A673 (cell line): Measurements from ENCODE around the gene UGT1A8. TPM values are rescaled to one million over a fixed set of nuclear protein-coding genes. Genes with fewer than 3 reads are reported as not detected.

Source experiments
- BruUV-seq: library from RNA; stranded (reverse); fragments of 400-500 nt; replicated peaks from 2 replicates; lab custom pipeline; 2021; lab: Mats Ljungman, UMichigan
- CTCF ChIA-PET: fragments of 300-600 bp; sonication (Branson Sonifier 250); formaldehyde crosslinking; loops from one replicate; lab custom pipeline; 2022; ENCODE audit warnings: antibody characterized with exemption; lab: Charles Lee
- POLR2A ChIA-PET: fragments of 300-600 bp; sonication (Branson Sonifier 250); formaldehyde crosslinking; loops from one replicate; lab custom pipeline; 2022; ENCODE audit warnings: antibody characterized with exemption; ENCODE audit not compliant: low non-redundant PET; lab: Charles Lee
- DNase-seq: peaks from one replicate; pipeline ENCODE4 v3.0.0-alpha.2; 2015; ENCODE audit warnings: low spot score
- H3K27ac ChIP-seq: fragments of 200-600 bp; sonication (generic); 2 replicates; pipeline ENCODE4 v1.5.1; 2016; ENCODE audit warnings: mixed run types, low read depth, mild to moderate bottlenecking, mixed read lengths, antibody characterized with exemption, low read length; ENCODE audit not compliant: poor library complexity, severe bottlenecking
- H3K27me3 ChIP-seq: fragments of 200-600 bp; sonication (generic); replicated peaks from 2 replicates; pipeline ENCODE4 v1.6.1; 2017; ENCODE audit warnings: mixed run types, low read depth, mild to moderate bottlenecking, mixed read lengths, antibody characterized with exemption, low read length; ENCODE audit not compliant: insufficient read depth, poor library complexity
- H3K36me3 ChIP-seq: fragments of 200-600 bp; sonication (generic); 2 replicates; pipeline ENCODE4 v1.6.1; 2016; ENCODE audit warnings: mixed run types, mild to moderate bottlenecking, mixed read lengths, antibody characterized with exemption, low read length; ENCODE audit not compliant: insufficient read depth, poor library complexity, severe bottlenecking
- H3K4me1 ChIP-seq: fragments of 200-600 bp; sonication (generic); 2 replicates; pipeline ENCODE4 v1.6.1; 2017; ENCODE audit warnings: mixed run types, mild to moderate bottlenecking, mixed read lengths, antibody characterized with exemption, low read length; ENCODE audit not compliant: insufficient read depth, poor library complexity, severe bottlenecking
- H3K4me3 ChIP-seq: fragments of 200-600 bp; sonication (generic); 2 replicates; pipeline ENCODE4 v1.5.1; 2016; ENCODE audit warnings: low read depth, mixed run types, mild to moderate bottlenecking, mixed read lengths, low read length; ENCODE audit not compliant: poor library complexity, severe bottlenecking
- H3K9me3 ChIP-seq: fragments of 200-600 bp; sonication (generic); 2 replicates; pipeline ENCODE4 v1.6.1; 2016; ENCODE audit warnings: mixed run types, low read depth, mild to moderate bottlenecking, mixed read lengths, antibody characterized with exemption, low read length; ENCODE audit not compliant: poor library complexity, severe bottlenecking
- CTCF ChIP-seq: fragments of 300-800, 200-600 bp; sonication (generic); conservative IDR thresholded peaks from 2 replicates; pipeline ENCODE4 v1.5.1; 2017; ENCODE audit warnings: low read depth, mild to moderate bottlenecking, antibody characterized with exemption, low read length, moderate library complexity, mixed read lengths
- EZH2 ChIP-seq: fragments of 200-600 bp; sonication (generic); IDR thresholded peaks from 2 replicates; pipeline ENCODE4 v1.6.1; 2017; ENCODE audit warnings: borderline replicate concordance, low read depth, mild to moderate bottlenecking, mixed read lengths, antibody characterized with exemption, low read length; ENCODE audit not compliant: poor library complexity, severe bottlenecking
- intact Hi-C: fragments of 100-400 bp; cut with micrococcal nuclease; formaldehyde crosslinking; loops from one replicate; pipeline ENCODE4 v1.10.0; 2022; ENCODE audit not compliant: unreplicated experiment
- total RNA-seq: library from RNA; stranded (reverse); gene quantifications from 2 replicates; pipeline ENCODE4 v1.2.3, GENCODE V29; 2021

The UGT1A8 gene
- total RNA-seq, 1 experiment from 2014 or later: not detected

- TF ChIP-seq EZH2 (no peak), CTCF (no peak)
- CTCF ChIA-PET: no interaction called here
- no peaks in the 10 kb centered on the region for H3K9me3 ChIP-seq
These were observed 184.1 kb downstream of the UGT1A8 start for GRCh38 chr2:233801357-233802131.

GRCh38 chr2:233802132-233802815 is 184.8 kb downstream of the UGT1A8 start:
- DNase-seq: no peak
- no TSS peak for BruUV-seq
- Histone ChIP-seq H3K27me3 (no peaks in the 10 kb centered on the region), H3K36me3 (no peaks in the 10 kb centered on the region), H3K4me1 (no peaks in the 10 kb centered on the region), H3K9me3 (no peaks in the 10 kb centered on the region), H3K4me3 (no peak overlapping the region), H3K27ac (no peak overlapping the region)
- no peak for TF ChIP-seq CTCF
- no peak for TF ChIP-seq EZH2
- intact Hi-C loops: no loop called here
- ChIA-PET CTCF (no interaction called here), POLR2A (no interaction called here)

More at GRCh38 chr2:233801357-233802131, 184.1 kb downstream of the UGT1A8 start:
- no peak for DNase-seq
- intact Hi-C loops: no loop called here
- no peaks in the 10 kb centered on the region for H3K36me3 ChIP-seq
- no TSS peak for BruUV-seq
- H3K27me3 ChIP-seq: no peaks in the 10 kb centered on the region
- POLR2A ChIA-PET: no interaction called here
- no peaks in the 10 kb centered on the region for H3K4me1 ChIP-seq
- no peak overlapping the region for H3K27ac ChIP-seq
- H3K4me3 ChIP-seq: no peak overlapping the region

- ChIA-PET POLR2A (no interaction called here), CTCF (no interaction called here)
- Histone ChIP-seq H3K4me1 (no peaks in the 10 kb centered on the region), H3K9me3 (no peaks in the 10 kb centered on the region), H3K4me3 (no peak overlapping the region), H3K27ac (no peak overlapping the region), H3K36me3 (no peaks in the 10 kb centered on the region), H3K27me3 (no peaks in the 10 kb centered on the region)
- intact Hi-C loops: no loop called here
- no peak for DNase-seq
- BruUV-seq: no TSS peak
- TF ChIP-seq CTCF (no peak), EZH2 (no peak)
These were observed 186.0 kb downstream of the UGT1A8 start for GRCh38 chr2:233803292-233803911.
